Thyroid gland (tissue), 4 donors: Measurements from ENCODE around the gene TLE4. TPM values are rescaled to one million over a fixed set of nuclear protein-coding genes. Genes with fewer than 3 reads are reported as not detected.
A peak's percentile ranks its signal among the peaks of the same experiment; 100 is the strongest.

Source experiments
- DNase-seq, 2 donors: peaks; one replicate each; pipeline ENCODE4 v3.0.0-alpha.2; 2019
- H3K27ac ChIP-seq, 3 donors: fragments of 200-600 bp; sonication (generic); 1 replicate in 2 of 3; 2 replicates in 1 of 3; pipeline ENCODE4 v1.5.1; 2016 to 2019; ENCODE audit warnings: mild to moderate bottlenecking in 1 of 3, moderate library complexity in 1 of 3
- H3K27me3 ChIP-seq: fragments of 200-600 bp; sonication (generic); one replicate; pipeline ENCODE4 v1.5.1; 2019
- H3K36me3 ChIP-seq, 2 donors: fragments of 200-600 bp; sonication (generic); one replicate each; pipeline ENCODE4 v1.5.1; 2016 to 2019
- H3K4me1 ChIP-seq, 2 donors: fragments of 200-600 bp; sonication (generic); one replicate each; pipeline ENCODE4 v1.5.1; 2017 to 2019
- H3K4me3 ChIP-seq, 3 donors: fragments of 200-600 bp; sonication (generic); replicated peaks in 1 of 3; 1 replicate in 2 of 3; 2 replicates in 1 of 3; pipeline ENCODE4 v1.5.1; 2016; ENCODE audit warnings: mild to moderate bottlenecking in 1 of 3
- H3K9me3 ChIP-seq: fragments of 200-600 bp; sonication (generic); one replicate; pipeline ENCODE4 v1.5.1; 2017
- POLR2A ChIP-seq, 2 donors: fragments of 450-650 bp; IDR thresholded peaks; one replicate each; pipeline ENCODE4 v1.6.1; 2017; ENCODE audit warnings: antibody characterized with exemption in 2 of 2, mild to moderate bottlenecking in 2 of 2, moderate library complexity in 1 of 2
- WGBS, 2 donors: methylation state at CpG; one replicate each; pipeline ENCODE4 v1.1.5; 2017; 5-methylcytosine and 5-hydroxymethylcytosine counted together
- intact Hi-C: fragments of 100-400 bp; cut with DNase I; formaldehyde crosslinking; loops from one replicate; pipeline ENCODE4 v1.15.1; 2023
- total RNA-seq, 4 donors: library from RNA; depleted of rRNA; stranded (reverse); fragments of >200 nt; gene quantifications; one replicate each; pipeline ENCODE4 v1.2.3, GENCODE V29; 2016
- TF ChIP-seq, protein P1 (sequence below), 6 experiments: fragments of 200-600 bp in 3 of 6; fragments of 450-650 bp in 3 of 6; sonication (generic) in 3 of 6; IDR thresholded peaks; one replicate each; pipeline ENCODE4 v1.5.1; 2016 to 2019; ENCODE audit warnings: antibody characterized with exemption in 6 of 6, mild to moderate bottlenecking in 2 of 6, inconsistent platforms in 1 of 6, moderate library complexity in 1 of 6

TLE4 gene
- total RNA-seq, 4 donors from 2014 or later: 40.3 to 64.2 (median 52.8) TPM

DNA sequence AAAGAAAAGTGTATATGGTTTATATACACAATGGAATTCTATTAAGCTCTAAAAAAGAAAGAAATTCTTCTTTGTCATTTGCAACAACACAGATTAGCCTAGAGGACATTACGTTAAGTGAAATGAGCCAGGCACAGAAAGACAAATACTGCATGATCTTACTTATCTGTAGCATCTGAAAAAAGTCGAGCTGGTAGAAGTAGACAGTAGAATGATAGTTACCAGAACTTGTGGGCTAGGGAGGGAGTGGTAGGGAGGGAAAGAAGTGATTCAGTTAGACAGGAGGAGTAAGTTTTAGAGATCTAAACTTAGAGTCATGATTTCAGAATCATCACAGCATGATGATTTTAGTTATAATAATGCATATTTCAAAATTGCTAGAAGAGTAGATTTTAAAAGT lies 184.6 kb downstream of the TLE4 start:
- no peak for DNase-seq
- Histone ChIP-seq H3K4me3 (no peak overlapping the region), H3K27me3 (no peaks in the 10 kb centered on the region), H3K27ac (no peak overlapping the region), H3K4me1 (no peaks in the 10 kb centered on the region), H3K9me3 (no peaks in the 10 kb centered on the region), H3K36me3 (no peaks in the 10 kb centered on the region)
- 76 to 78% methylated on average over 2 of the region's 2 CpGs for WGBS, 2 donors
- TF ChIP-seq, protein P1, sequence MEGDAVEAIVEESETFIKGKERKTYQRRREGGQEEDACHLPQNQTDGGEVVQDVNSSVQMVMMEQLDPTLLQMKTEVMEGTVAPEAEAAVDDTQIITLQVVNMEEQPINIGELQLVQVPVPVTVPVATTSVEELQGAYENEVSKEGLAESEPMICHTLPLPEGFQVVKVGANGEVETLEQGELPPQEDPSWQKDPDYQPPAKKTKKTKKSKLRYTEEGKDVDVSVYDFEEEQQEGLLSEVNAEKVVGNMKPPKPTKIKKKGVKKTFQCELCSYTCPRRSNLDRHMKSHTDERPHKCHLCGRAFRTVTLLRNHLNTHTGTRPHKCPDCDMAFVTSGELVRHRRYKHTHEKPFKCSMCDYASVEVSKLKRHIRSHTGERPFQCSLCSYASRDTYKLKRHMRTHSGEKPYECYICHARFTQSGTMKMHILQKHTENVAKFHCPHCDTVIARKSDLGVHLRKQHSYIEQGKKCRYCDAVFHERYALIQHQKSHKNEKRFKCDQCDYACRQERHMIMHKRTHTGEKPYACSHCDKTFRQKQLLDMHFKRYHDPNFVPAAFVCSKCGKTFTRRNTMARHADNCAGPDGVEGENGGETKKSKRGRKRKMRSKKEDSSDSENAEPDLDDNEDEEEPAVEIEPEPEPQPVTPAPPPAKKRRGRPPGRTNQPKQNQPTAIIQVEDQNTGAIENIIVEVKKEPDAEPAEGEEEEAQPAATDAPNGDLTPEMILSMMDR (IDR thresholded peaks at IDR 0.05): no peak
- no peak for TF ChIP-seq POLR2A (IDR thresholded peaks at IDR 0.05)
- intact Hi-C loops: no loop called here

DNA sequence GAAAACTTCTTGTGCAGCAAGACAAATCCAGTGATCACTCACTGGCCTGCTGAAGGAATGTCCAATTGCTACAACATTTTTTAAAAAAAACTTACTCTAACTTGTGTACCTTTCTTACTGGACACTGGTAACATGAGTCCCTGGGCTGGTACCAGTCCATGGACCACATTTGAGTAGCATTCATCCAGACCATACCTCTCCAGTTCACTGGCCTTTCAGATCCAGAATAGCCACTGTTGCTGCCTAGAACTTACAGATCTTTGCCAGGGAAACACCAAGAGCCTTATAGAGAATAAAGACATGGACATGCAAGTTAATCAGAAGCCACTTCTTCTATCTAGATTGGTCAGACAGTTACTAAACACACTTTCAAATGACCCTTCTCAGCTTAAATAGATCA lies 185.3 kb downstream of the TLE4 start:
- intact Hi-C loops: no loop called here
- Histone ChIP-seq H3K36me3 (no peaks in the 10 kb centered on the region), H3K9me3 (no peaks in the 10 kb centered on the region), H3K4me1 (no peaks in the 10 kb centered on the region), H3K4me3 (no peak overlapping the region), H3K27me3 (no peaks in the 10 kb centered on the region), H3K27ac (no peak overlapping the region)
- DNase-seq: no peak
- TF ChIP-seq, protein P1 (IDR thresholded peaks at IDR 0.05): no peak
- no peak for TF ChIP-seq POLR2A (IDR thresholded peaks at IDR 0.05)

DNA sequence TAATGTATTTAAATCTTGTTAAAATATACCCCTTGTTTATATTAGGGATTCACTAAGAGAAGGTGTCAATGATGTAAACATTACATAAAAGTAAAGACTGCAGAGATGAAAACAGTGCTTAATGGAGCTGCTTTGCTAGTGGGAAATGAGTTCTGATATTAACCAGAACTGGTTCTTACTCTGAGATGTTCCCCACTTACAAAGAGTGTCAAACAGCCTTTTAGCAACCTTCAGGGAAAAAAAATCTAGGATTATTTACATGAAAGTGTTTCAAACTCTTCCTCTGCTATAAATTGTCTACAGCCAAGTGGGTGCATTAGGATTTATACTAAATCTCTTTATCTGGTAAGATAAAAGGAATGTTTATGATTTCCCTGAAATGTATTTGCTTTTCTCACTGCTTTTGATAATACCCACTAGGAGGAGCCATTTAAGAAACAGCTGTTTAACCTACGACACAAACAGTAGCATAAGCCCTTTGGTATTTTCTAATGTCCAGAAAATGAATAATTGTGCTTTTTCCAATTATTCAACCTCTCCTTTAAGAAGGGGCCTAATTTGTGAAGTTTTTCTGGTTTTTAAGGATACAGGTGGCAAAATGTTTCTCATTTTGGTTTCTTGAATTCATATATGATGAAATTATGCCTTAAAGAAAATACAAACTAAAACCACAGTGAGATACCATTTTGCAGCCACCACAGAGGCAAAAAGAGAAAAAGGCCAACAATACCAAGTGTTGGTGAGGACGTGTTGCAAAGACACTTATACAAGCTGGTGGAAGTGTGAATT lies 186.3 kb downstream of the TLE4 start:
- Histone ChIP-seq H3K36me3 (no peaks in the 10 kb centered on the region), H3K9me3 (no peaks in the 10 kb centered on the region), H3K4me1 (no peaks in the 10 kb centered on the region), H3K27me3 (no peaks in the 10 kb centered on the region), H3K4me3 (no peak overlapping the region), H3K27ac (no peak overlapping the region)
- WGBS, 2 donors: 82% methylated on average over 2 of the region's 2 CpGs
- DNase-seq: no peak
- no peak for TF ChIP-seq POLR2A (IDR thresholded peaks at IDR 0.05)
- TF ChIP-seq, protein P1 (IDR thresholded peaks at IDR 0.05): peak in 3 of 6 experiments; percentile 23 to 29 (median 26)
- intact Hi-C loops: no loop called here

DNA sequence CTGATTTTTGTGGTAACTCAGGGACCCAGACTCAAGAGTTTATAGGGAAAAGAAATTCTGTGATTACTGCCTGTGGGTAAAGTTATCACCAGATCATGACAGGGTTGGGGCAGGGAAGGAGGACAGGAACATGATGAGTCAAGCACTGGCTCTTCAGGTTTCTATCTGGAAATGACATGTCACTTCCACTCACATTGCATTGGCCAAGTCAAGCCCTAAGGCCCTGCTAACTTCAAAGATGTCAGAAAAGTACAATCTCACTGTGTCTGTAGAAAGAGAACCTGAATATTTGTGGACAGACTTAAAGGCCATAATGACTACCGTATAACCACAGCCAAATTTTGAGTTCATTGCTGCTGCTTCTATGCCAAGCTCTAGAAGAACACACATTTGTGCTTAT lies 187.7 kb downstream of the TLE4 start:
- DNase-seq: no peak
- WGBS, 2 donors: 92 to 100% methylated on average over 1 of the region's 1 CpG
- H3K4me3 ChIP-seq: no peak overlapping the region

DNA sequence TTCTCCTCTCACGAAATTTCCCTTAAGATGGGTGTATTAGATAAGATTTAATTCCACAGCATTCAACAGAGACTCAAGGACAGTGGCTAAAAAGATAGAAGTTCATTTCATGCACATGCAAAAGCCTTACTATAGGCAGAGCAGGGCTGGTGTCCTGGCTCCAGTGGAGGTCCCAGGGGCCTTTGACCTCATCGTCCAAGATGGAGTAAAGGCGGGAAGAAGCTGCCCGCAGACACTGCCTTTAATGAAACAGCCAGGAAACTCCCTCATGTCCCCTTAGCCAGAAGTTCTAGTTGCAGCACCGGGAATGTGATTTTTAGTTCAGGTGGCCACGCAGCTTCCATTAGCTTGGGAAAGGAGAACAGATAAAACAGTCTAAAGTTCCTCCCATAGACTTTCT lies 190.3 kb downstream of the TLE4 start:
- TF ChIP-seq POLR2A (IDR thresholded peaks at IDR 0.05): no peak
- TF ChIP-seq, protein P1 (IDR thresholded peaks at IDR 0.05): no peak
- no peak for DNase-seq
- Histone ChIP-seq H3K9me3 (no peaks in the 10 kb centered on the region), H3K4me1 (peaks cover 8 to 13% of the 10 kb centered on the region in 2 donors), H3K4me3 (no peak overlapping the region), H3K36me3 (no peaks in the 10 kb centered on the region), H3K27ac (no peak overlapping the region), H3K27me3 (no peaks in the 10 kb centered on the region)
- 92 to 97% methylated on average over 6 of the region's 6 CpGs for WGBS, 2 donors
- intact Hi-C loops: no loop called here

More for the DNA sequence above, 187.7 kb downstream of the TLE4 start:
- H3K27me3 ChIP-seq: no peaks in the 10 kb centered on the region
- no peaks in the 10 kb centered on the region for H3K36me3 ChIP-seq
- H3K4me1 ChIP-seq: peaks cover 4 to 7% of the 10 kb centered on the region in 2 donors
- TF ChIP-seq, protein P1 (IDR thresholded peaks at IDR 0.05): no peak
- no peak for TF ChIP-seq POLR2A (IDR thresholded peaks at IDR 0.05)
- intact Hi-C loops: no loop called here
- H3K9me3 ChIP-seq: no peaks in the 10 kb centered on the region
- no peak overlapping the region for H3K27ac ChIP-seq
